Heart left ventricle (tissue), 13 donors: ENCODE measurements around the gene MAST4.

Source experiments
- CTCF ChIP-seq, 12 donors: fragments of 200-600 bp; sonication (generic) in 4 of 12; IDR thresholded peaks; one replicate each; pipeline versions ENCODE4 v1.5.0 to v1.8.0; 2018 to 2022; ENCODE audit warnings: antibody characterized with exemption in 12 of 12, mild to moderate bottlenecking in 5 of 12
- POLR2A ChIP-seq, 2 donors: fragments of 450-650 bp; IDR thresholded peaks; one replicate each; pipeline ENCODE4 v1.6.1; 2017; ENCODE audit warnings: antibody characterized with exemption in 2 of 2, mild to moderate bottlenecking in 2 of 2, moderate library complexity in 2 of 2
- donor health status: ischemic (EF 13 %, LVEDD 7.1; RV severe dilation, severe dysfunction).
- donor health status: DM: no; HTN: yes; CAD: no.
- donor health status: DM: no; HTN: no; CAD: no.
- donor health status: ischemic (EF 25% LVEDD 6.9; RV normal size, moderate dysfunction).
- donor health status: ischemic (EF 25% LVEDD 5.7; RV mildly dilated, moderate dysfunction).
- donor health status: ischemic (EF 35%, LVEDD 5.7; RV mildly dilated, moderate dysfunction).
- donor health status: nonischemic (EF 11% LVEDD 7.7; RV severe dilation, severe dysfunction).
- donor health status: DM: yes; HTN: yes; CAD: no.
- donor health status: PGD.
- donor health status: ischemic (EF 29% LVEDD 5.4; RV normal size, mild dysfunction).
- donor health status: nonischemic (EF 23%, LVEDD 6.1; RV moderate dilation, normal function).

GRCh38 chr5:66896171-66896570 lies 300.0 kb downstream of the MAST4 start:
- TF ChIP-seq CTCF (IDR thresholded peaks at IDR 0.05) (no peak), POLR2A (IDR thresholded peaks at IDR 0.05) (no peak)
